OCI-LY1 (cell line): ENCODE data around the gene LZTS3.

Experiments used
- CTCF ChIP-seq: fragments of 200-600 bp; sonication (generic), shearing (Covaris generic); IDR thresholded peaks from 2 replicates; pipeline ENCODE4 v1.5.1; 2017; ENCODE audit warnings: mild to moderate bottlenecking, antibody characterized with exemption, low read length, moderate library complexity, mixed read lengths
- EZH2 ChIP-seq: fragments of 200-600 bp; sonication (generic), shearing (Covaris generic); IDR thresholded peaks from 2 replicates; pipeline ENCODE4 v1.8.0; 2017; ENCODE audit warnings: borderline replicate concordance, mixed run types, mild to moderate bottlenecking, antibody characterized with exemption, low read length, moderate library complexity, mixed read lengths

GRCh38 chr20:3167738-3168078 is 5.6 kb downstream of the LZTS3 start:
- no peak for TF ChIP-seq CTCF
- TF ChIP-seq EZH2 = no peak
